ENCODE data around the gene TSPAN9.

Gene TSPAN9

DNA sequence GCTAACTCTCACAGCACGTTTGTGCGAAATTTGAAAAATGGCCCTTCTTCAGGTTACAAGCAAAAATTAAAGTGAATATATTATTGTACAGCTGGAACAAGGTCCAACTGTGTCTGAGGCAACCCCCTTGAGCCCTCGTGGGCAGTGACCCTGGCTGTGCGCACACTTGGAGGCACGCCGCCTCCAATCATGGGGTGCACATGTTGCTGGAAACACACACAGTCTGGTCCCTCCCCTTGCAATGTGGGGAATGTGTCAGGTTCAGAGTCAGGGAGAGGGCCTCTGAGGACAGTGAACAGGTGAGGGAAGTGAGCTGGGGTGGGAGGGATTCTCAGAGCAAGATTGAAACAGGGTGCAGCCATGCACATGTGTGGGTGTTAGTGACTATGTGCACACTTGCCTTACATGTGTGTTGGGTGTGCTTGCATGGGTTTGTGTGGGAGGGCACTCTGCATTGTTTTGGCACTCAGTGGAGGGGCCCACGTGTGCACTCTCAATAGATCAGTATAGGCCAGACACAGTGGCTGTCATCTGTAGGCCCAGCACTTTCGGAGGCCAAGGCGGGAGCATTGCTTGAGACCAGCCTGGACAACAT, 9.6 kb downstream of the TSPAN9 start:
- Mint-ChIP-seq H3K27ac (peak overlapping the region; percentile 81 to 95 (median 84)), H3K4me3 (no peak overlapping the region), H3K27me3 (ENCODE audit: low read depth) (peaks cover 4% of the 10 kb centered on the region), H3K4me1 (peaks cover 78% of the 10 kb centered on the region), H3K36me3 (ENCODE audit: low read depth) (peaks cover 23% of the 10 kb centered on the region), H3K9me3 (no peaks in the 10 kb centered on the region)
- TF ChIP-seq, protein P1, sequence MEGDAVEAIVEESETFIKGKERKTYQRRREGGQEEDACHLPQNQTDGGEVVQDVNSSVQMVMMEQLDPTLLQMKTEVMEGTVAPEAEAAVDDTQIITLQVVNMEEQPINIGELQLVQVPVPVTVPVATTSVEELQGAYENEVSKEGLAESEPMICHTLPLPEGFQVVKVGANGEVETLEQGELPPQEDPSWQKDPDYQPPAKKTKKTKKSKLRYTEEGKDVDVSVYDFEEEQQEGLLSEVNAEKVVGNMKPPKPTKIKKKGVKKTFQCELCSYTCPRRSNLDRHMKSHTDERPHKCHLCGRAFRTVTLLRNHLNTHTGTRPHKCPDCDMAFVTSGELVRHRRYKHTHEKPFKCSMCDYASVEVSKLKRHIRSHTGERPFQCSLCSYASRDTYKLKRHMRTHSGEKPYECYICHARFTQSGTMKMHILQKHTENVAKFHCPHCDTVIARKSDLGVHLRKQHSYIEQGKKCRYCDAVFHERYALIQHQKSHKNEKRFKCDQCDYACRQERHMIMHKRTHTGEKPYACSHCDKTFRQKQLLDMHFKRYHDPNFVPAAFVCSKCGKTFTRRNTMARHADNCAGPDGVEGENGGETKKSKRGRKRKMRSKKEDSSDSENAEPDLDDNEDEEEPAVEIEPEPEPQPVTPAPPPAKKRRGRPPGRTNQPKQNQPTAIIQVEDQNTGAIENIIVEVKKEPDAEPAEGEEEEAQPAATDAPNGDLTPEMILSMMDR (IDR thresholded peaks at IDR 0.05; ENCODE audit: unreplicated experiment in 3 of 3) = no peak

GRCh38 chr12:3087758-3088650, 10.8 kb downstream of the TSPAN9 start:
- H3K27ac Mint-ChIP-seq = peak overlapping the region in 1 of 3 experiments; percentile 18
- H3K36me3 Mint-ChIP-seq (ENCODE audit: low read depth) = peaks cover 25% of the 10 kb centered on the region
- peaks cover 4% of the 10 kb centered on the region for H3K27me3 Mint-ChIP-seq (ENCODE audit: low read depth)
- TF ChIP-seq, protein P1 (IDR thresholded peaks at IDR 0.05; ENCODE audit: unreplicated experiment in 3 of 3) = no peak
- no peaks in the 10 kb centered on the region for H3K9me3 Mint-ChIP-seq
- H3K4me3 Mint-ChIP-seq = no peak overlapping the region
- peaks cover 79% of the 10 kb centered on the region for H3K4me1 Mint-ChIP-seq

DNA sequence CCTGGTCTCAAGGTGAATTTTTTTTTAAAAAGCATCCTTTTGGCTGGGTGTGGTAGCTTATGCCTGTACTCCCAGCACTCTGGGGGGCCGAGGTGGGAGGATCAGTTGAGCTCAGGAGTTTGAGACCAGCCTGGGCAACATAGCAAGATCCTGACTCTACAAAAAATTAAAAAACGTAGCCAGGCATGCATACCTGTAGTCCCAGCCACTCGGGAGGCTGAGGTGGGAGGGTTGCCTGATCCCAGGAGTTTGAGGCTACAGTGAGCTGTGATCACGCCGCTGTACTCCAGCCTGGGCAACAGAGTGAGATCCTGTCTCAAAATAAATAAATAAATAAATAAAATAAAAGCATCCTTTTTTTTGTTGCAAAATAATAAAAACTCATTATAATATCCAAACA, 12.4 kb downstream of the TSPAN9 start:
- peaks cover 63% of the 10 kb centered on the region for H3K4me1 Mint-ChIP-seq

GRCh38 chr12:3090240-3091037, 13.3 kb downstream of the TSPAN9 start:
- no peaks in the 10 kb centered on the region for H3K27me3 Mint-ChIP-seq (ENCODE audit: low read depth)
- TF ChIP-seq, protein P1 (IDR thresholded peaks at IDR 0.05; ENCODE audit: unreplicated experiment in 3 of 3) = no peak
- no peak overlapping the region for H3K4me3 Mint-ChIP-seq
- peak overlapping the region; percentile 85 to 95 (median 88) for H3K27ac Mint-ChIP-seq
- peaks cover 54% of the 10 kb centered on the region for H3K4me1 Mint-ChIP-seq
- peaks cover 26% of the 10 kb centered on the region for H3K36me3 Mint-ChIP-seq (ENCODE audit: low read depth)
- peaks cover 3% of the 10 kb centered on the region for H3K9me3 Mint-ChIP-seq

More for the DNA sequence above, 12.4 kb downstream of the TSPAN9 start:
- Mint-ChIP-seq H3K9me3 (peaks cover 3% of the 10 kb centered on the region), H3K4me3 (no peak overlapping the region), H3K27ac (peak overlapping the region in 1 of 3 experiments; percentile 95), H3K27me3 (ENCODE audit: low read depth) (peaks cover 4% of the 10 kb centered on the region), H3K36me3 (ENCODE audit: low read depth) (peaks cover 26% of the 10 kb centered on the region)
- TF ChIP-seq, protein P1 (IDR thresholded peaks at IDR 0.05; ENCODE audit: unreplicated experiment in 3 of 3) = no peak

DNA sequence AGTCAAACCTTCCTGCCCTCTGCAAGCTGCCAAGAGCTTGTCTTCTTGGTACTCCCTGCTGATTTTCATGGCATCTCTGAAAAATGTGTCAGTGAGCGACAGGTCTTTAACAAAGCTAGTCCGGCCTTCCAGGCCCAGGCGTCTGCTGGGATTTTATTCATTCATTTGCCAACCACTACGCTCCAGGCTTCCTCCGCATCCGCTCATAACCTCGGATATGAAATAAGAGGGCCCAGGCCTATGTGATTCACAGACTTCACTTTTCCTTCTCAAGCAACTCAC, 13.8 kb downstream of the TSPAN9 start:
- TF ChIP-seq, protein P1 (IDR thresholded peaks at IDR 0.05; ENCODE audit: unreplicated experiment in 3 of 3) = no peak
- H3K36me3 Mint-ChIP-seq (ENCODE audit: low read depth) = peaks cover 25% of the 10 kb centered on the region
- H3K4me1 Mint-ChIP-seq = peaks cover 49% of the 10 kb centered on the region
- no peaks in the 10 kb centered on the region for H3K27me3 Mint-ChIP-seq (ENCODE audit: low read depth)
- peaks cover 3% of the 10 kb centered on the region for H3K9me3 Mint-ChIP-seq
- peak overlapping the region; percentile 85 to 95 (median 88) for H3K27ac Mint-ChIP-seq
- H3K4me3 Mint-ChIP-seq = no peak overlapping the region
